Measurements from ENCODE around the gene WASHC2A. TPM values are rescaled to one million over a fixed set of nuclear protein-coding genes. Genes with fewer than 3 reads are reported as not detected.
"Not testable (repeated sequence)": the region's sequence is repeated elsewhere in the genome, so short reads cannot be mapped to it uniquely, and the experiment has no call there.

The WASHC2A gene
- total RNA-seq: 42.3 TPM
- long read RNA-seq, partial matches to known transcripts: 44 of 63 reads
- long read RNA-seq, other reads (novel, unspliced or antisense): 19 of 63 reads

DNA sequence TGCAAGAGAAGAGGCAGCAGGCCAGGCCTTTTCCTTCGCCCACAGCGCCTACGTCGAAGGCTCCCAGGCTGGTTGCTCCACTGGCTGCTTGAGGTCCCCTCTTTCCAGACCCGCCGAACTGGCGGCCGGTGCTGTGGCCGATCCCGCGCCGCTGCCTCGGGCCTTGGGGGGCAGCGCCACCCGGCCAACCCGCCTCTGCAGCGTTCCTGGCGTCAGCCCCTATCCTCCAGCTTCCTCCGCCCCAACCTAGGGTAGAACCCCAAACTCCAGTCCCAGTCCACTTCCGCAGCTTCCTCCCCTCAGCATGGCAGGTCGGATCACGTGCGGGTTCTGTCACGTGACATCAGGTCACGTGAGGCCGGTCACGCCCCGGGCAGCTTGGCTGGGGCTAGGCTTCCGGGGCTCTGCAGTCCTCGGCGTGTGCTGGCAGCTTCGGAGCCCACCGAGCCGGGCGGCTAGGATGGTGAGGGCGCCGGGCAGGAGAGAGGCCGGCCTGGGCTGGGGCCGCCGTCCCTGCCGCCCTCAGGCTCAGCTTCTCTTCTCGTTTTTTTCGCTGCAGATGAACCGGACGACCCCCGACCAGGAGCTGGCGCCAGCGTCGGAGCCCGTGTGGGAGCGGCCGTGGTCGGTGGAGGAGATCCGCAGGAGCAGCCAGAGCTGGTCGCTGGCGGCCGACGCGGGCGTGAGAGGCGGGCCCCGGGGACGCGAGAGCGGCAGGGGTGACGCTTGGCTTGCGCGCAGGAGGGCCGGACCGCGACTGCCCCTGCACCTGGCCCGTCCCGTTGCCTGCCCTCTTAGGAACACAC, at the start of gene WASHC2A:
Gene WASHC2A (plus strand): TSS at position 409 of the 806 bp plus-strand sequence. CDS start 52 bp downstream, at position 461.
- DNase-seq (ENCODE audit: low spot score): peak; percentile 98

DNA sequence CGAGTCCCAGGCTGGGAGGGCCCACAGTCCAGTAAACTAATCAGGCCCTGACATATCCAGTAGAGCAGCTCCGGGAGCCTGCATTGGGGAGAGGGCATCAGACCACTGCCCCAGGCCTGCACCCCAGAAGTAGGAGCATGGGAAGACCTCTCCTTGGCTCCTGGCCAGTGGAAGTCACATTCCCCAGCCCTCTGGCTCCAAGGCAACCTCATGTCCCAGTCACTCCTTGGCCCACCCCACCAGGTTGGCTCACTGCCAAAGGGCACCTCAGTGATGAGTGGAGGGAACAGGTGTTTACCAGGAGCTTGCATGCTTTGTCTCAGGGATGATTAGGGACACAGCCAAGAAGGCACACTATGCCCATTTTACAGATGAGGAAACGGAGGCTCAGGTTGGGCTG, 48.5 kb upstream of the WASHC2A start:
- not testable (repeated sequence) for DNase-seq (ENCODE audit: low spot score)

DNA sequence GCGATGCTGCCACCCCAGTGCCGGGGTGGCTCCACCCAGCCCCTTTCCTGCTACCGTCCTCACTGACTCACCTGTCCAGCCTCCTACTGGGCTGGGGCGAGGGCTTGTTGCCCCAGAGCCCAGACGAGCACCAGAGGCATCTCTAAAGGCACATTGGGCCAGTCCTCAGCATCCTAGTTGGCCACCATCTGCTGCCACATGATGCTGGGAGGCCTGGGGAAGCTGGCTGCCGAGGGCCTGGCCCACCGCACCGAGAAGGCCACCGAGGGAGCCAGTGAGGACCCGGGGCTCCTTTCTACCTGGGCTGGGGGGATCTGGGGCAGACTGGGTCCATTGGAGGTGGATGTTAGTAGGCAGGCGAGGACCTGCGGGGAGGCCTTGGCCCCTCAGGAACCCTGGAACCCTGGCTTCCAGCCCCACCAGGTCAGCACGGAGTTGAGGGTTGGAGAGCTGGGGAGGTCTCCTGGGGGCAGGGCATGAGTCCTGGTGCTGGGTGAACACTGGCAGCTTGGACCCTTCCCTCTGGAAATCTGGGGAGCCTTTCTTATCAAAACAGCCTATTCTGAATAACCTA, 47.2 kb upstream of the WASHC2A start:
- not testable (repeated sequence) for DNase-seq (ENCODE audit: low spot score)

DNA sequence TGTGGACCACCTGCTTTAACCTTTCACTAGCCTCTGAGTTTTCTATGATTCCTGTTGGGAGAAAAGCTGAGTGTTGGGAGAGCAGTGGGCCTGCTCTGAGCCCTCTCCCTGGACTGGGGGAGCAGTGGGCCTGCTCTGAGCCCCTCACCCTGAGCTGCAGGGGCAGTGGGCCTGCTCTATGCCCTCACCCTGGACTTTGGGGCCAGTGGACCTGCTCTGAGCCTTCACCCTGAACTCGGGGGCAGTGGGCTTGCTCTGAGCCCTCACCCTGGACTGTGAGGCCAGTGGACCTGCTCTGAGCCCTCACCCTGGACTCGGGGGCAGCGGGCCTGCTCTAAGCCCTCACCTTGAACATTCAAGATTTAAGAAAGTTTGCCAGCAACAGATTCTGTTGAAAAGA, 46.1 kb upstream of the WASHC2A start:
- no peak for DNase-seq (ENCODE audit: low spot score)

DNA sequence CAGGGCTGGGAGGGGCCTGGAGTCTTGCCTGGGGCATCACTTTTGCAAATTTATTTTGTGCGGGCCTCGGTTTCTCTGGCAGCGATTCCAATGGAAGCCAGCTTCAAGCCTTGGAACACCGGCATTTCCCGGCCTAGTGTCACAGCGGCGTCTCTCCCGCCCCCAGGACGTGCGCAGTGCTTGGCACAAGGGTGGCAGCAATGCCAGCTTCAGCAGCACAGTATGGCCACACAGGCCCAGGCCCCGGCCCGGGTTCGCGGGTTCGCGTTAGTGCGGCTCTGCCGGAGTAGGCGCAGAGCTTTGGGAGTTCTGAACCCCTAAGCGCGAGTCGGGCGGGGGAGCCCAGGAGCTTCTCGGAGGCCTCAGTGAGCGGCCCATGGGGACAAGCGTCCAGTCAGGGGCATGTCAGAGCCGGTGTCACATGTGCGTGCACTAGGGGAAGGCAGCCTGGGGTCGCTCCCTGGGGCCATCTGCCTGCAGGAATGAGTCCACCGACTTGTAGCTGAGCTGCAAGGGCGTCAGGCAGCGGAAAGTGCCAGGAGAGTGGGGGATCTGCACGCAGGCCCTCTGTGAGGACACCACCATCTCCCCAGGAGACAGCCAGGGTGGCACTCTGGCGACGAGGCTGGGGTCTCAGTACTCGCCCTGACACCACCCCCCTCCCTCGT, 42.9 kb upstream of the WASHC2A start:
- not testable (repeated sequence) for DNase-seq (ENCODE audit: low spot score)

DNA sequence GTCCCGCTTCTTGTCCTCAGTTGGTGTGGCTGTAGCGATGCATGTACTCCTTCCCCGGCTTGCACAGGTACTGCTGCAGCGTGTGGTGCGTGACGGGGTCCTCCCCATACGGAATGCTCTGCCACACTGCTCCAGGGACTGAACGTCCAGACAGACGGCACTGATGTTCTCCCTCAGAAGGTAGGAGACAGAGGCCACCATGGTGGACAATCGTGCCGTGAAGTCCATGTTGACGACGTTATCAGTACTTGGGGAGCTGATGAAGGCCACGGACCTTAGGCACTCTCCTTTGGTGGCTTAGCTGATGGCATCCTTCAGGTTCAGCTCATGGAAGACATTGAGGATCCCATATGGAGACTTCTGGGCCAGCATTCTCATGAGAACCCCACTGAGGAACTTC, 42.1 kb upstream of the WASHC2A start:
- no peak for DNase-seq (ENCODE audit: low spot score)

DNA sequence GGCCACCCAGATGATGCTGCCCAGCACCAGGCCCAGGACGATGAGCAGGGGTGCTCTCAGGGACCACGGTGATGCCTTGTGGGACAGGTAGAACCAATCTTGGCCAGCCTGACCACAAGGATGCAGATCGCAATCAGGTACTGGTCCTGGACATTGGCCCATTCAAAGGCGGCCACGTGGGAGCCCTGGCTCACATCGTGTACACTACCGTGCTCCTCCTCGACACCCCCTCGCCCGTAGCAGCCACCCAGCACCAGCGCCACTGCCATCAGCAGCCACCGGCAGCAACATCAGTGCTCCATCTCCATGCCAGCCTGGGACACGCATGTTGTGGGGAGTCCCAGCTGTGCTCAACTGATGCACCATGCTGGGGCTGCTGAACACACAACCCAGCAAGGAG, 40.6 kb upstream of the WASHC2A start:
- DNase-seq (ENCODE audit: low spot score): no peak

- DNase-seq (ENCODE audit: low spot score): no peak
These were observed 34.3 kb upstream of the WASHC2A start for GRCh38 chr10:50033481-50033880.

DNA sequence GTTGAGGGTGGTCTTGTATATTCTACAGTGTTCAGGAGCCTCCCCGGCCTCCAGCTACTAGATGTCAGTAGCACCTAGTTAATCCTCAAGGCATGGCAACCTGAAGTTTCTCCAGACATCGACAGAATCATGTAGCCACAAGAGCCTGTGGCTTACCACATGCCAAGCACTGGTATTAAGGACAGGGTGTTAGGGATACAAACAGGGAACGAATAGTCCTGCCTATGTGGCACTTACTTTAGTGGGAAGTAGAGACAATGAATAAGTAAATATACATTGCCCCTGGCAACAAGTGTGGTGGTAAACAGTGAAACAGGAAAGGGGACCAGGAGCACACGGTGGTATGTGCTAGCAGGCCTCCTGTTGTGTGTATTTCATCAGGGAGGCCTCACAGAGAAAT, 32.4 kb upstream of the WASHC2A start:
- not testable (repeated sequence) for DNase-seq (ENCODE audit: low spot score)

- DNase-seq (ENCODE audit: low spot score): no peak
These were observed 22.7 kb upstream of the WASHC2A start for GRCh38 chr10:50044941-50045664.

DNA sequence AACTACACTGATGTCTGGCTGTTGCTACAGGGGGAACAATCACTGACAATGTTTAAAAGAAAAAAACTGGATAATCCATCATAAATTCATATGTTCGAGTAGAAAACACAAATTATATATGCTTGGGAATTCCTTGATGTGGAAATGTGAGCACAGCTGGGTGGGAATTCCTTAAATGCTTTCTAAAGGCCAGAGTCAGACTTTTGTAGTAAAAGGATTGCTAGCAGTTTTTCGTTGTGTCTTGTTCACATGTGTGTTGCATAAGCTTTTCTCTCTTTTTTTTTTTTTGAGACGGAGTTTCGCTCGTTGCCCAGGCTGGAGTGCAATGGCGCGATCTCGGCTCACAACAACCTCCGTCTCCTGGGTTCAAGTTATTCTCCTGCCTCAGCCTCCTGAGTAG, 21.3 kb upstream of the WASHC2A start:
- not testable (repeated sequence) for DNase-seq (ENCODE audit: low spot score)

DNA sequence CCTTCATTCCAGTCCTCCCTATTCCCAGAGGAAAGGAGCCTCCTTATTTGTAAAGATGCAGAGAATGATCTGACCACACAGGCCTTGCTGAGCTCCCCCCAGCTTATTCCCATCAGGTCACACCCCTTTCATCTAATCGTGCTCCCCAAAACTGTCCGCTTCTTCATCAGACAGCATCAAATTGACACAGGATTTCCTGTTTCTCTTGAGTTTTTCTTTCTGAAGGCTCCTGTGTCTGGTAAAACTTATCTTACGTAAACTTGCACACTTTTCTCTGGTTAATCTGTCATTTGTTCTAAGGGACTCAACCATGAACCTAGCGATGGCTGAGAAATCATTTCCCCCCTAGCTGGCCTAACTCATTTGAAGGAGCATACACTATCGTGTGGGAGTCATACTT, 20.2 kb upstream of the WASHC2A start:
- DNase-seq (ENCODE audit: low spot score): not testable (repeated sequence)

- not testable (repeated sequence) for DNase-seq (ENCODE audit: low spot score)
These were observed 15.6 kb upstream of the WASHC2A start for GRCh38 chr10:50051995-50052660.

- DNase-seq (ENCODE audit: low spot score): not testable (repeated sequence)
These were observed 14.9 kb upstream of the WASHC2A start for GRCh38 chr10:50052778-50053376.

- DNase-seq (ENCODE audit: low spot score): not testable (repeated sequence)
These were observed 12.1 kb upstream of the WASHC2A start for GRCh38 chr10:50055494-50056292.

DNA sequence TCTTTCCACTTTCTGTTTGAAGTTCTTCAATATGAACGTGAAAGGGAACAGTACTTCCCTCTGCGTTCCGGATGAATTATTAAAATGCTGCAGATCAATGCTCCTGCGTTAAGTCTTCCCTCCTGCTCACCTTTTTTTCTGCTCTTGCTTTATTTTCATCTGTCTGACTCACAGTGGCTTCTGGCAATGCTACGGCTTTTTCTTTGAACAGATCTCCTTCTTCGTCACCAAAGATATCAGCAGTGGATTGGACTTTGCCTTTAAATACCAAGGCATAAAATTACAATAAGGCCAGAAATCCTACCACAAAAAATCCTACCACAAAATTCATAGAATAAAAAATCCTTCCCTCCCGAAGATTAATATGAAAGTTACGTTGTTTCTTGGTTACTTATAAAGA, 11.1 kb upstream of the WASHC2A start:
- DNase-seq (ENCODE audit: low spot score): not testable (repeated sequence)

DNA sequence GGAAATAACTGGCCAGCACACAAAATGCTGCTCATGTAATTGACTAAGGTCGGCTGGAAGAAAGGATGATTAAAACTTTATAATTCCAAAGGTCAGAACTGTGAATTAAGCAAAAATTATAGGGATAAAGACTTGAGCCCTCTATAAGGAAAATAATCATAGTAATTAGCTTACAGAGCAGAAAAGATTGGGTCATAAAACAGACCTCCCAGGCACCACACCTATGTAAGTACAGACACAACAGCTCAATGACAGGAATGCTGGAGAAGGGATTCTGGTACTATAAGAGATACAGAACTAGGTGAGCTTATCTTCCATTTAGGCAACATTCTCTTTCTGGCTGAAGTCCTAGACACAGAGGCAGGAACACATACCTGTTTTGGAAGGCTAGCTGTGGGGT, 9.0 kb upstream of the WASHC2A start:
- not testable (repeated sequence) for DNase-seq (ENCODE audit: low spot score)

DNA sequence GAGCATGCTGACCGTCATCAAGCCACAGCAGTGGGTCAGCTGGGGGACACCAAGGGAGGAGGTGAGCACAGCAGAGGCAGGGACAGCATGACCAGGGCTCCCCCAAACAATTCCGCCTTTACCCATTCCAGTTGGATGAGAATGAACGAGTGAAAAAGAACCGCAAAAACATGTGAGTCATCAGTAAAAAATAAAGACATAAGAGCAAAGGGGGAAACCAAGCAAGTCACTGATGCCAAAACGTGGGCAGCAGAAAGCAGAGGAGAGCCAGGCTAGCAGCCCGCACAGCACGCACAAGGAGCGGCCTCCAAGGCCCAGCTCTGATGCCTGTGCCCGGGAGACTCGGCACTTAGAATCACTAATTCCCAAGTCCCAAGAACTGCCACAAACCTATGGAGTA, 7.8 kb upstream of the WASHC2A start:
- not testable (repeated sequence) for DNase-seq (ENCODE audit: low spot score)

DNA sequence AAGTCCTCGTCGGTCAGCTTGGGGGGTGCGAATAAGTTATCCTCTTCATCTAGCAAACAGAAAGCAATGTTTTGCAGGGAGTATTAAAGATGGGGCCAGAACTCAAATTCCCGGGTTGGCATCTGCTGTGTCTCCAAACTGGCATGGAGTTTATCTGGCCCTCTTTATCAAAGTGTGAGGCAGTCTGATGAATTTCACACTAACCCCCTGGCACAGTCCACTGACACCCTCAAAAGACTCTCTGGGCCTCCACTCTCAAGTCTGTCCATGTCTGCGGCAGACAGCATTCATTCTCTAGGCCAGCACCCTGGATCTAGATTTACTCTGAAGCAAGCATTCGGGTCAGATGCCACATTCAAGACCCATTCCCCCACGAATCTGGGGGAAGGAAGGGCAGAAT, 6.2 kb upstream of the WASHC2A start:
- DNase-seq (ENCODE audit: low spot score): not testable (repeated sequence)

GRCh38 chr10:50063100-50063499, 4.7 kb upstream of the WASHC2A start:
- DNase-seq (ENCODE audit: low spot score): no peak

All from mesenteric fat pad (tissue), 1 donor.